Mesendoderm (in vitro differentiated cells): ENCODE results near the gene PLCB4.

Experiments used
- DNase-seq: peaks from one replicate; pipeline ENCODE4 v3.0.0; 2013
- H2AK5ac ChIP-seq: 2 replicates; pipeline ENCODE4 v1.6.1; 2013; ENCODE audit warnings: low read length, inconsistent platforms
- H2BK120ac ChIP-seq: 2 replicates; pipeline ENCODE4 v1.6.1; 2013; ENCODE audit warnings: low read depth, mild to moderate bottlenecking, low read length, moderate library complexity, mixed read lengths
- H2BK15ac ChIP-seq: replicated peaks from 2 replicates; pipeline ENCODE4 v1.6.1; 2013; ENCODE audit warnings: low read depth, mild to moderate bottlenecking, moderate library complexity
- H2BK5ac ChIP-seq: 2 replicates; pipeline ENCODE4 v1.6.1; 2013; ENCODE audit warnings: low read length, inconsistent platforms
- H3K18ac ChIP-seq: 2 replicates; pipeline ENCODE4 v1.6.1; 2013; ENCODE audit warnings: mild to moderate bottlenecking, low read length, mixed read lengths
- H3K23ac ChIP-seq: one replicate; pipeline ENCODE4 v1.6.1; 2013; ENCODE audit warnings: low read length
- H3K27ac ChIP-seq: 2 replicates; pipeline ENCODE4 v1.5.1; 2013; ENCODE audit warnings: low read depth, mild to moderate bottlenecking, inconsistent platforms, low read length, moderate library complexity
- H3K27me3 ChIP-seq: 2 replicates; pipeline ENCODE4 v1.6.1; 2013; ENCODE audit warnings: low read length, control low read depth, mild to moderate bottlenecking, inconsistent platforms; ENCODE audit not compliant: insufficient read depth, poor library complexity
- H3K36me3 ChIP-seq: 2 replicates; pipeline ENCODE4 v1.6.1; 2013; ENCODE audit warnings: low read length, inconsistent platforms; ENCODE audit not compliant: control insufficient read depth, insufficient read depth
- H3K4ac ChIP-seq: one replicate; pipeline ENCODE4 v1.6.1; 2013; ENCODE audit warnings: low read depth, mild to moderate bottlenecking, low read length, moderate library complexity
- H3K4me1 ChIP-seq: 2 replicates; pipeline ENCODE4 v1.6.1; 2013; ENCODE audit warnings: low read depth, low read length, inconsistent platforms; ENCODE audit not compliant: control insufficient read depth
- H3K4me2 ChIP-seq: 2 replicates; pipeline ENCODE4 v1.6.1; 2013; ENCODE audit warnings: low read length
- H3K4me3 ChIP-seq: 2 replicates; pipeline ENCODE4 v1.5.1; 2013; ENCODE audit warnings: mild to moderate bottlenecking, low read length
- H3K56ac ChIP-seq: one replicate; pipeline ENCODE4 v1.6.1; 2013; ENCODE audit warnings: low read length
- H3K79me1 ChIP-seq: 2 replicates; pipeline ENCODE4 v1.6.1; 2013; ENCODE audit warnings: low read length, inconsistent platforms
- H3K79me2 ChIP-seq: 2 replicates; pipeline ENCODE4 v1.6.1; 2013; ENCODE audit warnings: mild to moderate bottlenecking, low read length; ENCODE audit not compliant: control insufficient read depth, insufficient read depth
- H3K9ac ChIP-seq: 2 replicates; pipeline ENCODE4 v1.6.1; 2013; ENCODE audit warnings: low read length, inconsistent platforms
- H4K5ac ChIP-seq: one replicate; pipeline ENCODE4 v1.6.1; 2013; ENCODE audit warnings: low read length
- H4K8ac ChIP-seq: one replicate; pipeline ENCODE4 v1.6.1; 2013; ENCODE audit warnings: low read depth, mild to moderate bottlenecking, control low read depth, low read length, moderate library complexity
- WGBS: extraction: QIAGEN DNeasy Blood & Tissue Kit; methylation state at CpG from one replicate; pipeline ENCODE4 v1.1.7; 2013; ENCODE audit warnings: low lambda C conversion rate, missing lambda C conversion rate; ENCODE audit not compliant: insufficient coverage; ENCODE audit errors: extremely low coverage; 5-methylcytosine and 5-hydroxymethylcytosine counted together

Gene PLCB4

DNA sequence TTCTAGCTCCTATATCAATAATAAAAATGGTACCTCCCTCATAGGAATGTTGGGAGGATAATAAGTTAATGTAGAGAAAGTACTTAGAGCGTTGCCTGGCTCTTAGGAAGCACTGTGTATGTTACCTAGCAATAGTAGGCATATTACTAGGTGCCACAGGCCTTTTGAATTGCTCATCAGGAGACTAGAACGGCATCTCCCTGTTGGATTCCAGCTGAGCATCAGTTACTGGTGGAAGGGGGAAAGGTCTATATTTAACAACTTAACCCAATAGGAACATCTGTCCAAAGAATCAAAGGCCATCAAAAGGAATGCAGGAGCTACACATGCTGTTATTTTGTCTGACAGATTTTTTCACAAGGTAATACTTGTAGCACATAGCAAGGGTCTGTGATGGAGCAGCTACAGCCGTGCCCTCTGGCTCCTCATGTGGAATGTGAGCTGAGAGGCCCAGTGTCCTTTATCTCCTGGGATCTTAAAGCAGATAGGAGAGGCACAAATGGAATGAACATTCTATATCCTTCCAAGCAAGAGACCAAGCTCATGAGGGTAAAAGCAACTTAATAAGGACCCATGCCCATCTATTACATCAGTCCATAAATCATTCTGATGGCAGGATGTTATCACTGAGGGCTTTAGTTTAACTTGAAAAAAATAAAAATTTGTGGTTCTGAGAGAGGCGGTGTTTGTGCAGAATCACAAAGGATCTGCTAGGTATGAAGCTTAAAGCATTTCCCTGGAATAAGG is 260.6 kb downstream of the PLCB4 start:
- DNase-seq: peak; percentile 73
- Histone ChIP-seq H2BK15ac (no peak overlapping the region), H3K36me3 (no peaks in the 10 kb centered on the region), H3K23ac (no peak overlapping the region), H2BK5ac (no peak overlapping the region), H3K27me3 (no peaks in the 10 kb centered on the region), H3K4ac (no peak overlapping the region), H2BK120ac (no peak overlapping the region), H3K4me1 (peaks cover 8% of the 10 kb centered on the region), H2AK5ac (no peak overlapping the region), H3K79me1 (no peaks in the 10 kb centered on the region), H3K18ac (no peak overlapping the region), H3K9ac (no peak overlapping the region), H4K5ac (no peak overlapping the region), H3K27ac (no peak overlapping the region), H3K4me3 (no peak overlapping the region), H3K79me2 (no peaks in the 10 kb centered on the region), H3K4me2 (no peak overlapping the region), H3K56ac (no peak overlapping the region), H4K8ac (no peak overlapping the region)
- no CpG with 5 or more reads among the region's 4 CpGs for WGBS

DNA sequence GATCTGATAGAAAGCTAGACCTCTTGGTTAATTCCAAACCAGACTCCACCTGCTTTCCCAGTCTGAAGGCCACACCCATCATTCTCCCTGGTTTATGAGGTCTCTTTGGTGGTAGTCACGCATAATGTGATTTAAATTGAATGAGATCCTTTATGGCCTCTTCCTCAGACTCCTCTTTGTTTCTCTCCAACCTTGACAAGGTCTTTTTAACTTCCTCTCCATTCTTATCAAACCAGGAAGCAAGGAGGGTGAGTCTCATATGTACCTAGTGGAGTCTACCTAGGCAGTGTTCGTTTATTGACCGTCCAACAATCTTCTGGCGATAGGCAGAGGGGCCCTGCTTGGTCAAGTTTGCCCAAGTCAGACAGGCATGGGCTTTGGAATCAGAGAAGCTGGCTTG is 261.3 kb downstream of the PLCB4 start:
- no CpG with 5 or more reads among the region's 4 CpGs for WGBS
- no peak overlapping the region for H4K5ac ChIP-seq
- H3K4me2 ChIP-seq: no peak overlapping the region
- no peak overlapping the region for H3K4ac ChIP-seq
- no peak overlapping the region for H3K56ac ChIP-seq
- H2AK5ac ChIP-seq: no peak overlapping the region
- no peak overlapping the region for H2BK5ac ChIP-seq
- H3K4me3 ChIP-seq: no peak overlapping the region
- no peak overlapping the region for H3K18ac ChIP-seq
- H2BK120ac ChIP-seq: no peak overlapping the region
- no peaks in the 10 kb centered on the region for H3K36me3 ChIP-seq
- no peak overlapping the region for H2BK15ac ChIP-seq
- no peak overlapping the region for H4K8ac ChIP-seq
- no peaks in the 10 kb centered on the region for H3K79me1 ChIP-seq
- no peaks in the 10 kb centered on the region for H3K27me3 ChIP-seq
- H3K23ac ChIP-seq: no peak overlapping the region
- H3K27ac ChIP-seq: no peak overlapping the region
- no peaks in the 10 kb centered on the region for H3K79me2 ChIP-seq
- peaks cover 8% of the 10 kb centered on the region for H3K4me1 ChIP-seq
- no peak overlapping the region for H3K9ac ChIP-seq
- peak; percentile 32 for DNase-seq

- no peak overlapping the region for H4K5ac ChIP-seq
- no CpG with 5 or more reads among the region's 2 CpGs for WGBS
- H3K4me2 ChIP-seq: no peak overlapping the region
- H3K4me3 ChIP-seq: no peak overlapping the region
- H3K79me2 ChIP-seq: no peaks in the 10 kb centered on the region
- peaks cover 8% of the 10 kb centered on the region for H3K4me1 ChIP-seq
- no peaks in the 10 kb centered on the region for H3K36me3 ChIP-seq
- no peak overlapping the region for H3K18ac ChIP-seq
- no peak overlapping the region for H3K27ac ChIP-seq
- no peak overlapping the region for H3K9ac ChIP-seq
- no peak overlapping the region for H2BK15ac ChIP-seq
- no peak overlapping the region for H2AK5ac ChIP-seq
- H3K23ac ChIP-seq: no peak overlapping the region
- H3K27me3 ChIP-seq: no peaks in the 10 kb centered on the region
- H3K56ac ChIP-seq: peak overlapping the region; percentile 15
- H3K4ac ChIP-seq: no peak overlapping the region
- H3K79me1 ChIP-seq: no peaks in the 10 kb centered on the region
- no peak overlapping the region for H4K8ac ChIP-seq
- H2BK120ac ChIP-seq: peak overlapping the region; percentile 14
- DNase-seq: peak; percentile 45
- no peak overlapping the region for H2BK5ac ChIP-seq
Measured at GRCh38 chr20:9331707-9332435, 263.0 kb downstream of the PLCB4 start.

DNA sequence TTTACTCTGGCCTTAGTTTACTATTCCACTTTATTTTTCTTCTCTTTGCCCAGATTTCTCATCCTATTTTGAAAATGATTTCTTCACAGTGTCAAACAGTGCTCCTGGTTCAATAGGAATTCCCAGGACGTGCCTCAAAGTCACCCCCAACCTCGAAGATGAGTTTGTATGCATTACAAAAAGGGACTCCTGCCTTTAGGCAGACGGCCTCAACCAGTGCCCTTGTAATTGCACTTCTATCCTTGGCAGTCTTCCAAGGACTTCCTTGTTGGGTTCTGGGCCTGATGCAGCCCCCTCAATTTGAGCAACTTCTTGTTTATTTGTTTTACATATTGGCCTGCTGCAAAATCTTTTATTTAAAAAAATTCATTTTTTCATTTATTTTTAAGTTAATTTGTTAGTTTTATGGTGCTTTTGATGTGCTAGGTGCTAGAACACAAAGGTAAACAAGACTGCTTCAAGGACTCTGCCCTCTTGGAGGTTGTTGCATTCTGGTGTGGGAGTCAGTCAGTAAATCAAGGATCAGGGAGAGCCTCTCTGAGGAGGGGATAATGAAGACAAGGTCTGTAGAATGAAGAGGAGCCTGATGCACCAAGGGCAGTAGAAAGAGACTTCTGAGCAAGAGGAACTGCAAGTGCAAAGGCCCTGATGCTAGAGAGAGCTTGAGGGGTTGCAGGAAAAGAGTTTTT is 264.0 kb downstream of the PLCB4 start:
- no peaks in the 10 kb centered on the region for H3K27me3 ChIP-seq
- no peak overlapping the region for H4K8ac ChIP-seq
- no peaks in the 10 kb centered on the region for H3K36me3 ChIP-seq
- H3K56ac ChIP-seq: no peak overlapping the region
- WGBS: no CpG with 5 or more reads among the region's 3 CpGs
- no peak overlapping the region for H4K5ac ChIP-seq
- no peaks in the 10 kb centered on the region for H3K79me1 ChIP-seq
- H3K23ac ChIP-seq: no peak overlapping the region
- H3K79me2 ChIP-seq: no peaks in the 10 kb centered on the region
- H3K4me3 ChIP-seq: no peak overlapping the region
- H2BK15ac ChIP-seq: no peak overlapping the region
- no peak overlapping the region for H3K18ac ChIP-seq
- H3K27ac ChIP-seq: no peak overlapping the region
- no peak for DNase-seq
- no peak overlapping the region for H3K4me2 ChIP-seq
- H2BK5ac ChIP-seq: no peak overlapping the region
- no peak overlapping the region for H2BK120ac ChIP-seq
- H3K4me1 ChIP-seq: peaks cover 8% of the 10 kb centered on the region
- no peak overlapping the region for H3K9ac ChIP-seq
- no peak overlapping the region for H2AK5ac ChIP-seq
- no peak overlapping the region for H3K4ac ChIP-seq

GRCh38 chr20:9334866-9335265 is 266.0 kb downstream of the PLCB4 start:
- Histone ChIP-seq H3K9ac (no peak overlapping the region), H3K4me1 (peaks cover 8% of the 10 kb centered on the region), H3K4me2 (no peak overlapping the region), H3K79me2 (no peaks in the 10 kb centered on the region), H3K36me3 (no peaks in the 10 kb centered on the region), H4K8ac (no peak overlapping the region), H3K23ac (no peak overlapping the region), H3K4me3 (no peak overlapping the region), H3K4ac (no peak overlapping the region), H2BK15ac (no peak overlapping the region), H3K18ac (no peak overlapping the region), H3K27me3 (no peaks in the 10 kb centered on the region), H2AK5ac (no peak overlapping the region), H3K56ac (no peak overlapping the region), H3K79me1 (no peaks in the 10 kb centered on the region), H3K27ac (no peak overlapping the region), H2BK5ac (no peak overlapping the region), H2BK120ac (no peak overlapping the region), H4K5ac (no peak overlapping the region)
- no peak for DNase-seq
- WGBS: no CpG with 5 or more reads among the region's 3 CpGs
